ENCODE data around the gene SLC2A13.

The SLC2A13 gene

GRCh38 chr12:39722504-39722903 lies 383.4 kb downstream of the SLC2A13 start:
- DNase-seq = no peak

DNA sequence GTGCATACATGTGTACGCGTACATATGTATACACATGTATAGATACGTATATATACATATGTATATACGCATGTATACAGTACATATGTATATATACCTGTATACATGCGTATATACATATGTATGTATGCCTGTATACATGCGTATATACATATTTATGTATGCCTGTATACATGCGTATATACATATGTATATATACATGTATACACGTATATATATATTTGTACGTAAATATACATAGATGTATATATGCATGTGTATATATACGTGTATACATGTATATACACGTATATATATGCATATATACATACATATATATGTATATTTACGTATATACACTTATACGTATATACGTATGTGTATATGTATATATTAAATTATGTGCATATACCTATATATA lies 392.3 kb downstream of the SLC2A13 start:
- no peak for DNase-seq

- no peak for DNase-seq
Observed at GRCh38 chr12:39712334-39712733, 393.5 kb downstream of the SLC2A13 start.

All from NCI-H1417 treated with DMSO at 0.1 percent for 48 hours (cell line).